ENCODE data around the gene ENPP4.
"Not testable (repeated sequence)": the region's sequence is repeated elsewhere in the genome, so short reads cannot be mapped to it uniquely, and the experiment has no call there.

ENPP4 gene

DNA sequence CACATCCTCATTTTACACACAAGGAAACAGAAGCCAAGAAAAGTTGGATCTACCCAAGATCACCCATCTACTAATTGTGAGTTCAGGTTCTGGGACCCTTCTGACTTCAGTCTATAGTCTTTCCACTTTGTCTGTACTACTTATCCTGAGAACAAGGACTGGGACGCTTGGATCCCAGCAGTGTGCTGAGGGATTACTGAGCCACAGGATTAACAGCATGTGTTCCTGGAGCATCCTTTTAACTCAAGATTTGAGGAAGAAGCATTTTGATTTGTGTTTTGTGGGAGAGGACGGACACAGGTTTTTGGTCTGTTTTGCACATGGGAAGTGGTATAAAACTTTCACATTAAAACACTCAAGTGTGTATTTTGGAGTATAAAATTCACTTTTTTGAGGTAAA, 4.4 kb downstream of the ENPP4 start:
- no peak for DNase-seq

- no peak for DNase-seq
Observed at GRCh38 chr6:46135176-46135575, 5.4 kb downstream of the ENPP4 start.

GRCh38 chr6:46136831-46137230, 7.0 kb downstream of the ENPP4 start:
- DNase-seq, result no peak

- DNase-seq, result peak; percentile 2
Observed at GRCh38 chr6:46137387-46137786, 7.6 kb downstream of the ENPP4 start.

GRCh38 chr6:46138281-46138680, 8.5 kb downstream of the ENPP4 start:
- DNase-seq, result peak; percentile 86

- no peak for DNase-seq
Observed at GRCh38 chr6:46144270-46144669, 14.5 kb downstream of the ENPP4 start.

GRCh38 chr6:46149066-46149465, 19.3 kb downstream of the ENPP4 start:
- not testable (repeated sequence) for DNase-seq

DNA sequence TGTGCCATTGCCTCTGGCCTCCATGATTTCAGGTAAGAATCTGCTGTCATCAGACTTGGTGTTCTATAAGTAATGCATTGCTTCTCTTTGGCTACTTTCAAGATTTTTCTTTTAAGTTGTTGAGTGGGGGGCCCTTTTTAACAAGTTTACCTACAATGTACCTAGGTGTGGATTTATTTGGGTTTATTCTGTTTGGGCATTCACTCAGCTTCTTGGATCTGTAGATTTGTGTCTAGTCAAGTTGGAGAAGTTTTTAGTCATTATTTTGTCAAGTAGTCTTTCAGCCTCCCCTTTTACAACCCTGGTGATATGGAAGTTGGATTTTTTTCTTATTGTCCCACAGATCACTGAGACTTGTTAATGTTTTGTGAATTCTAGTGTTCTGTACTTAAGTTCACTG, 26.9 kb downstream of the ENPP4 start:
- DNase-seq, result no peak

GRCh38 chr6:46159229-46159628, 29.4 kb downstream of the ENPP4 start:
- no peak for DNase-seq

- no peak for DNase-seq
Observed at GRCh38 chr6:46160102-46160501, 30.3 kb downstream of the ENPP4 start.

- DNase-seq, result peak; percentile 98
Observed at GRCh38 chr6:46170357-46171289, 40.8 kb downstream of the ENPP4 start, which contains the start of gene ENPP5. Gene ENPP5, minus strand, starts transcription at chr6:46170980. Its CDS starts 2,718 bp downstream, at chr6:46168262.

- no peak for DNase-seq
Observed at GRCh38 chr6:46172176-46172575, 42.4 kb downstream of the ENPP4 start.

DNA sequence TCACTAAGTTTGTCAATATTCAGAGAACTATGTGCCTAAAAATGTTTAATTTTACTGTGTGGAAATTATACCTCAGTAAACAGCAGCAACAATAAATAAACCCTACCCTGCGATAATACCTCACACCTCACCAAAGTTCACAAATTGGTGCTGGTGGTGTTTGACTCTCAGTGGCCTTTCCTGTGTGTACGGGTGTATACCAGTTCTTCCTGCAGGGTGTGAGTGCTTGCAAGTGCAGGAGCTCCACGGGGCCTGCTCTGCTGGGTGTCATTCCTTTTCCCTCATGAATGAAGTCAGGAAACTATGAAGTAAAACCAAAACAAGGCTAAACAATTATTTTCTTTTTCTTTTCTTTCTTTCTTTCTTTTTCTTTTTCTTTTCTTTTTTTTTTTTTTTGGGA, 45.1 kb downstream of the ENPP4 start:
- no peak for DNase-seq

GRCh38 chr6:46175446-46175845, 45.7 kb downstream of the ENPP4 start:
- no peak for DNase-seq

GRCh38 chr6:46175976-46176375, 46.2 kb downstream of the ENPP4 start:
- no peak for DNase-seq

DNA sequence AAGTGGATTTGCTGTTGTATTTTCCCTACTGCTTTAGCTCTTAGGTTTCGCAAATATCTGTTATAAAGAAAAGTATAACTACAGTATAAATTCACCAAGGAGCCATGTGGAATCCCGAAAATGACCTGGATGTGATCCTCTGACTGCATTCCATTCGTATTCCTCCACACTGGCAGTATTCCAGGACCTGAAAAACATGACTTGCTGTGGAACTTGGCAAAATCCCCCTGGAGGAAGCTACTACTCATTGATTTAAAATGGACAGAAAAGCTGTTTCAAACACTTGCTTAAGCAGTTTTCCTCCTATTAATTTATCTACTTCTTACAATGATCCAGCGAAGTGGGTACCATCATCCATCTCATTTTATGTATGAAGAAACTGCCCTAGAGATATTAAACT, 54.3 kb downstream of the ENPP4 start:
- DNase-seq, result no peak

GRCh38 chr6:46186583-46186982, 56.8 kb downstream of the ENPP4 start:
- no peak for DNase-seq

GRCh38 chr6:46189726-46190125, 59.9 kb downstream of the ENPP4 start:
- DNase-seq, result no peak

GRCh38 chr6:46190889-46191288, 61.1 kb downstream of the ENPP4 start:
- DNase-seq, result no peak

GRCh38 chr6:46191961-46192360, 62.2 kb downstream of the ENPP4 start:
- no peak for DNase-seq
